ENCODE measurements around the gene NAP1L3.

DNA sequence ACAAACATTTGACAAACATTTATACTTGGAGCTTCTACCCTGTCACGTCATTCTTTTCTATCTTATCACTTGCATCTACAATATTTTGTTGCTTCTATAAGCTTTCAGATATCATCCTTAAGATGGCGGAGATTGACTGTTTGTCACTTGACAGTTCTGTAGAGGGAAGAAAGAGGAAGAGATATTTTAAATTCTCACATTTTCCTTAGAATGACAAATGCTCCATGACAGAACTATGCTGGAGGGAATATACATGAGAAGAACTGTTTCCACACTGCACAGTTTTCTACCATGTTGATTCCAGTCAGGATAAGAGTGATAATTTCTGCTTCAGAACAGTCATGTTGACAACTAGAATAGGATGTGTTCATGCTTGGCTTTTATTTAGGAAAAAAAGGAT, 30.3 kb upstream of the NAP1L3 start:
- TF ChIP-seq POLR2AphosphoS5 (IDR thresholded peaks at IDR 0.05), result no peak
- TF ChIP-seq, protein P1, sequence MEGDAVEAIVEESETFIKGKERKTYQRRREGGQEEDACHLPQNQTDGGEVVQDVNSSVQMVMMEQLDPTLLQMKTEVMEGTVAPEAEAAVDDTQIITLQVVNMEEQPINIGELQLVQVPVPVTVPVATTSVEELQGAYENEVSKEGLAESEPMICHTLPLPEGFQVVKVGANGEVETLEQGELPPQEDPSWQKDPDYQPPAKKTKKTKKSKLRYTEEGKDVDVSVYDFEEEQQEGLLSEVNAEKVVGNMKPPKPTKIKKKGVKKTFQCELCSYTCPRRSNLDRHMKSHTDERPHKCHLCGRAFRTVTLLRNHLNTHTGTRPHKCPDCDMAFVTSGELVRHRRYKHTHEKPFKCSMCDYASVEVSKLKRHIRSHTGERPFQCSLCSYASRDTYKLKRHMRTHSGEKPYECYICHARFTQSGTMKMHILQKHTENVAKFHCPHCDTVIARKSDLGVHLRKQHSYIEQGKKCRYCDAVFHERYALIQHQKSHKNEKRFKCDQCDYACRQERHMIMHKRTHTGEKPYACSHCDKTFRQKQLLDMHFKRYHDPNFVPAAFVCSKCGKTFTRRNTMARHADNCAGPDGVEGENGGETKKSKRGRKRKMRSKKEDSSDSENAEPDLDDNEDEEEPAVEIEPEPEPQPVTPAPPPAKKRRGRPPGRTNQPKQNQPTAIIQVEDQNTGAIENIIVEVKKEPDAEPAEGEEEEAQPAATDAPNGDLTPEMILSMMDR (IDR thresholded peaks at IDR 0.05), result no peak
